ENCODE data around the gene GBGT1.

- TF ChIP-seq CTCF (IDR thresholded peaks at IDR 0.05; ENCODE audit: extremely low read depth in 1 of 2, insufficient read depth in 1 of 2, low read depth in 1 of 2, low read length in 2 of 2) (no peak), EZH2 (IDR thresholded peaks at IDR 0.05; ENCODE audit: borderline replicate concordance, low read depth, low read length, severe bottlenecking) (no peak), POLR2A (IDR thresholded peaks at IDR 0.05; ENCODE audit: low read depth, low read length) (no peak), JUN (IDR thresholded peaks at IDR 0.05; ENCODE audit: borderline replicate concordance, insufficient read depth, insufficient read length, low read depth) (no peak), MAX (IDR thresholded peaks at IDR 0.05; ENCODE audit: insufficient read depth, insufficient read length) (no peak), POLR2AphosphoS5 (IDR thresholded peaks at IDR 0.05; ENCODE audit: insufficient read depth, low read depth, low read length) (no peak), GATA2 (IDR thresholded peaks at IDR 0.05; ENCODE audit: insufficient read depth, insufficient read length, low read depth, low read length) (no peak), MYC (IDR thresholded peaks at IDR 0.05; ENCODE audit: low read depth, low read length) (no peak), FOS (IDR thresholded peaks at IDR 0.05; ENCODE audit: borderline replicate concordance, insufficient read depth, low read length) (no peak)
Observed at GRCh38 chr9:133122605-133122934, 41.1 kb downstream of the GBGT1 start.

Data from endothelial cell of umbilical vein (primary cell).